DOHH2 (cell line): ENCODE data around the gene SMG6.
A peak's percentile ranks its signal among the peaks of the same experiment; 100 is the strongest.

Experiments
- H3F3A ChIP-seq: fragments of 200-600 bp; sonication (generic), shearing (Covaris generic); 2 replicates; pipeline ENCODE4 v1.6.0; 2016; ENCODE audit warnings: antibody characterized with exemption, mild to moderate bottlenecking; ENCODE audit not compliant: control insufficient read depth, insufficient read depth
- H3K27ac ChIP-seq: fragments of 200-600 bp; sonication (generic); 2 replicates; pipeline ENCODE4 v1.5.1; 2014; ENCODE audit warnings: low read depth, mild to moderate bottlenecking, low read length, moderate library complexity
- H3K27me3 ChIP-seq: fragments of 200-600 bp; sonication (generic); 2 replicates; pipeline ENCODE4 v1.6.1; 2014; ENCODE audit warnings: mild to moderate bottlenecking, low read length, mixed read lengths; ENCODE audit not compliant: control insufficient read depth
- H3K36me3 ChIP-seq: fragments of 200-600 bp; sonication (generic); 2 replicates; pipeline ENCODE4 v1.6.1; 2014; ENCODE audit warnings: mild to moderate bottlenecking, low read length, moderate library complexity, mixed read lengths; ENCODE audit not compliant: control insufficient read depth
- H3K4me1 ChIP-seq: fragments of 200-600 bp; sonication (generic); 2 replicates; pipeline ENCODE4 v1.6.1; 2014; ENCODE audit warnings: mild to moderate bottlenecking, low read length, mixed read lengths; ENCODE audit not compliant: control insufficient read depth
- H3K4me2 ChIP-seq: fragments of 200-600 bp; sonication (generic); 2 replicates; pipeline ENCODE4 v1.6.0; 2014; ENCODE audit warnings: mild to moderate bottlenecking, low read length, moderate library complexity
- H3K4me3 ChIP-seq: fragments of 200-600 bp; sonication (generic); 2 replicates; pipeline ENCODE4 v1.5.1; 2014; ENCODE audit warnings: mild to moderate bottlenecking, low read length, mixed read lengths
- H3K79me2 ChIP-seq: fragments of 200-600 bp; sonication (generic); 2 replicates; pipeline ENCODE4 v1.6.1; 2014; ENCODE audit warnings: mild to moderate bottlenecking, low read length, mixed read lengths; ENCODE audit not compliant: control insufficient read depth
- H3K9me2 ChIP-seq: fragments of 200-600 bp; sonication (generic); replicated peaks from 2 replicates; pipeline ENCODE4 v1.6.1; 2014; ENCODE audit warnings: mild to moderate bottlenecking, low read length, mixed read lengths; ENCODE audit not compliant: control insufficient read depth
- H3K9me3 ChIP-seq: fragments of 200-600 bp; sonication (generic); 2 replicates; pipeline ENCODE4 v1.6.1; 2014; ENCODE audit warnings: antibody characterized with exemption, low read length, mixed read lengths; ENCODE audit not compliant: control insufficient read depth, insufficient read depth
- H4K20me1 ChIP-seq: fragments of 200-600 bp; sonication (generic); 2 replicates; pipeline ENCODE4 v1.6.0; 2014; ENCODE audit warnings: low read depth, mild to moderate bottlenecking, antibody characterized with exemption, low read length, moderate library complexity; ENCODE audit not compliant: control insufficient read depth, insufficient read depth
- CTCF ChIP-seq: fragments of 200-600 bp; sonication (generic); IDR thresholded peaks from one replicate; pipeline ENCODE4 v1.5.1; 2014; ENCODE audit warnings: antibody characterized with exemption, mild to moderate bottlenecking, low read depth, low read length; ENCODE audit not compliant: poor library complexity, severe bottlenecking
- EZH2phosphoT487 ChIP-seq: fragments of 200-600 bp; sonication (generic); IDR thresholded peaks from 2 replicates; pipeline ENCODE4 v1.6.1; 2017; ENCODE audit warnings: borderline replicate concordance, mild to moderate bottlenecking, antibody characterized with exemption, low read length, moderate library complexity, mixed read lengths

Gene SMG6

GRCh38 chr17:2292100-2292499 lies 11.5 kb downstream of the SMG6 start:
- Histone ChIP-seq H3K4me3 (no peak overlapping the region), H3K4me2 (no peak overlapping the region), H4K20me1 (no peaks in the 10 kb centered on the region; the same call in 1 of the 2 replicates), H3K9me3 (no peaks in the 10 kb centered on the region), H3K27me3 (no peaks in the 10 kb centered on the region), H3K79me2 (peaks cover 16% of the 10 kb centered on the region), H3K4me1 (peaks cover 10% of the 10 kb centered on the region), H3K36me3 (peaks cover 78% of the 10 kb centered on the region), H3K9me2 (no peaks in the 10 kb centered on the region), H3F3A (peaks cover 2% of the 10 kb centered on the region; the same call in 1 of the 2 replicates), H3K27ac (no peak overlapping the region)
- TF ChIP-seq CTCF, result no peak
- no peak for TF ChIP-seq EZH2phosphoT487

- H3K4me2 ChIP-seq, result peak overlapping the region; percentile 55
- no peaks in the 10 kb centered on the region for H3K9me3 ChIP-seq
- H3K4me3 ChIP-seq, result peak overlapping the region; percentile 36
- H3K79me2 ChIP-seq, result peaks cover 4% of the 10 kb centered on the region
- H3K27me3 ChIP-seq, result no peaks in the 10 kb centered on the region
- peaks cover 4% of the 10 kb centered on the region; the same call in 1 of the 2 replicates for H3F3A ChIP-seq
- no peaks in the 10 kb centered on the region for H3K9me2 ChIP-seq
- TF ChIP-seq CTCF (no peak), EZH2phosphoT487 (no peak)
- H3K27ac ChIP-seq, result no peak overlapping the region
- peaks cover 10% of the 10 kb centered on the region for H3K4me1 ChIP-seq
- H3K36me3 ChIP-seq, result peaks cover 65% of the 10 kb centered on the region
- H4K20me1 ChIP-seq, result no peaks in the 10 kb centered on the region; the same call in 1 of the 2 replicates
Observed at GRCh38 chr17:2289878-2290478, 13.6 kb downstream of the SMG6 start.

GRCh38 chr17:2283302-2283701 lies 20.3 kb downstream of the SMG6 start:
- H3K79me2 ChIP-seq, result no peaks in the 10 kb centered on the region; the same call in 1 of the 2 replicates
- no peaks in the 10 kb centered on the region for H3K9me3 ChIP-seq
- H3K4me1 ChIP-seq, result no peaks in the 10 kb centered on the region
- H3K27ac ChIP-seq, result no peak overlapping the region
- H4K20me1 ChIP-seq, result peaks cover 4% of the 10 kb centered on the region; the same call in 1 of the 2 replicates
- no peaks in the 10 kb centered on the region for H3K9me2 ChIP-seq
- peaks cover 65% of the 10 kb centered on the region for H3K36me3 ChIP-seq
- no peaks in the 10 kb centered on the region for H3K27me3 ChIP-seq
- no peak overlapping the region for H3K4me3 ChIP-seq
- H3K4me2 ChIP-seq, result no peak overlapping the region
- TF ChIP-seq CTCF, result no peak
- TF ChIP-seq EZH2phosphoT487, result no peak
- H3F3A ChIP-seq, result peaks cover 13% of the 10 kb centered on the region; the same call in 1 of the 2 replicates
